ENCODE results near the gene CALM1.

Gene CALM1

DNA sequence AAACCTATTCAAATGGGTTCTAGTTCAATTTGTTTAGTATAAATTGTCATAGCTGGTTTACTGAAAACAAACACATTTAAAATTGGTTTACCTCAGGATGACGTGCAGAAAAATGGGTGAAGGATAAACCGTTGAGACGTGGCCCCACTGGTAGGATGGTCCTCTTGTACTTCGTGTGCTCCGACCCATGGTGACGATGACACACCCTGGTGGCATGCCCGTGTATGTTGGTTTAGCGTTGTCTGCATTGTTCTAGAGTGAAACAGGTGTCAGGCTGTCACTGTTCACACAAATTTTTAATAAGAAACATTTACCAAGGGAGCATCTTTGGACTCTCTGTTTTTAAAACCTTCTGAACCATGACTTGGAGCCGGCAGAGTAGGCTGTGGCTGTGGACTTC lies 8.3 kb downstream of the CALM1 start:
- Histone ChIP-seq H2AFZ (ENCODE audit: low read depth, low read length, severe bottlenecking) (no peak overlapping the region), H3K9ac (ENCODE audit: low read length) (no peak overlapping the region), H3K27ac (ENCODE audit: low read depth, low read length) (no peak overlapping the region), H4K20me1 (ENCODE audit: low read depth, low read length) (peaks cover 18% of the 10 kb centered on the region), H3K4me2 (ENCODE audit: low read depth, low read length, poor library complexity, severe bottlenecking) (no peak overlapping the region), H3K27me3 (ENCODE audit: low read length) (no peaks in the 10 kb centered on the region), H3K79me2 (ENCODE audit: insufficient read depth, low read length) (peaks cover 9% of the 10 kb centered on the region), H3K4me3 (ENCODE audit: insufficient read depth, low read length, poor library complexity, severe bottlenecking) (no peak overlapping the region), H3K9me2 (replicated peaks; ENCODE audit: insufficient read depth, low read length) (no peaks in the 10 kb centered on the region), H3K36me3 (ENCODE audit: low read length) (peaks cover 53% of the 10 kb centered on the region), H3F3A (ENCODE audit: insufficient read depth) (0 out of 2 replicates have a peak, but pooled peaks cover 9% of the 10 kb centered on the region), H3K9me3 (ENCODE audit: insufficient read depth, low read length) (no peaks in the 10 kb centered on the region)
- no peak for TF ChIP-seq EZH2phosphoT487 (conservative IDR thresholded peaks at IDR 0.05; ENCODE audit: low read length)
- TF ChIP-seq, protein P1, sequence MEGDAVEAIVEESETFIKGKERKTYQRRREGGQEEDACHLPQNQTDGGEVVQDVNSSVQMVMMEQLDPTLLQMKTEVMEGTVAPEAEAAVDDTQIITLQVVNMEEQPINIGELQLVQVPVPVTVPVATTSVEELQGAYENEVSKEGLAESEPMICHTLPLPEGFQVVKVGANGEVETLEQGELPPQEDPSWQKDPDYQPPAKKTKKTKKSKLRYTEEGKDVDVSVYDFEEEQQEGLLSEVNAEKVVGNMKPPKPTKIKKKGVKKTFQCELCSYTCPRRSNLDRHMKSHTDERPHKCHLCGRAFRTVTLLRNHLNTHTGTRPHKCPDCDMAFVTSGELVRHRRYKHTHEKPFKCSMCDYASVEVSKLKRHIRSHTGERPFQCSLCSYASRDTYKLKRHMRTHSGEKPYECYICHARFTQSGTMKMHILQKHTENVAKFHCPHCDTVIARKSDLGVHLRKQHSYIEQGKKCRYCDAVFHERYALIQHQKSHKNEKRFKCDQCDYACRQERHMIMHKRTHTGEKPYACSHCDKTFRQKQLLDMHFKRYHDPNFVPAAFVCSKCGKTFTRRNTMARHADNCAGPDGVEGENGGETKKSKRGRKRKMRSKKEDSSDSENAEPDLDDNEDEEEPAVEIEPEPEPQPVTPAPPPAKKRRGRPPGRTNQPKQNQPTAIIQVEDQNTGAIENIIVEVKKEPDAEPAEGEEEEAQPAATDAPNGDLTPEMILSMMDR (IDR thresholded peaks at IDR 0.05; ENCODE audit: insufficient read depth, low read length, poor library complexity, severe bottlenecking) = no peak

DNA sequence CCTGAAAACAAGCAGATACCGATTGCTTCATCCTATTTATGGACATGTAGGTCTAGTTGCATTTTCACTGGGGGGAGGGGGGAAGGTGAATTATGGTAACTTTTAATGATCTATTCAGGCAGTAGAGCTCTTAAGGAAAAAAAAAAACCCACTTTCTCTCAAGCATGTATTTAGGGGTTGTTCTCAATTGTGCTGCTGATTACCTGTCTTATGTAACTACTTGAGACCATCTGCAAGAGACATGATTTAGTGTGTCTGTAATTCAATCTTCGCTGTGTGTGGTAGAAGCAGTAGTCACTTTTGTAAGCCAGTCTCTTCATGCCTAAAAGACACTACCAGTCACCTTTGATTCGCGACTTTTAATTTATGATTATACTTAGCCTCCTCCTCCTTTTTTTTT lies 8.9 kb downstream of the CALM1 start:
- Histone ChIP-seq H3F3A (ENCODE audit: insufficient read depth) (0 out of 2 replicates have a peak, but pooled peaks cover 9% of the 10 kb centered on the region), H3K4me3 (ENCODE audit: insufficient read depth, low read length, poor library complexity, severe bottlenecking) (no peak overlapping the region), H3K9me2 (replicated peaks; ENCODE audit: insufficient read depth, low read length) (no peaks in the 10 kb centered on the region), H3K9ac (ENCODE audit: low read length) (no peak overlapping the region), H4K20me1 (ENCODE audit: low read depth, low read length) (peaks cover 11% of the 10 kb centered on the region; the same call in 1 of the 2 replicates), H3K79me2 (ENCODE audit: insufficient read depth, low read length) (peaks cover 3% of the 10 kb centered on the region; the same call in 1 of the 2 replicates), H3K27ac (ENCODE audit: low read depth, low read length) (no peak overlapping the region), H3K27me3 (ENCODE audit: low read length) (no peaks in the 10 kb centered on the region), H2AFZ (ENCODE audit: low read depth, low read length, severe bottlenecking) (no peak overlapping the region), H3K9me3 (ENCODE audit: insufficient read depth, low read length) (no peaks in the 10 kb centered on the region), H3K4me2 (ENCODE audit: low read depth, low read length, poor library complexity, severe bottlenecking) (no peak overlapping the region), H3K36me3 (ENCODE audit: low read length) (peaks cover 47% of the 10 kb centered on the region)
- TF ChIP-seq EZH2phosphoT487 (conservative IDR thresholded peaks at IDR 0.05; ENCODE audit: low read length) = no peak
- TF ChIP-seq, protein P1 (IDR thresholded peaks at IDR 0.05; ENCODE audit: insufficient read depth, low read length, poor library complexity, severe bottlenecking) = no peak

DNA sequence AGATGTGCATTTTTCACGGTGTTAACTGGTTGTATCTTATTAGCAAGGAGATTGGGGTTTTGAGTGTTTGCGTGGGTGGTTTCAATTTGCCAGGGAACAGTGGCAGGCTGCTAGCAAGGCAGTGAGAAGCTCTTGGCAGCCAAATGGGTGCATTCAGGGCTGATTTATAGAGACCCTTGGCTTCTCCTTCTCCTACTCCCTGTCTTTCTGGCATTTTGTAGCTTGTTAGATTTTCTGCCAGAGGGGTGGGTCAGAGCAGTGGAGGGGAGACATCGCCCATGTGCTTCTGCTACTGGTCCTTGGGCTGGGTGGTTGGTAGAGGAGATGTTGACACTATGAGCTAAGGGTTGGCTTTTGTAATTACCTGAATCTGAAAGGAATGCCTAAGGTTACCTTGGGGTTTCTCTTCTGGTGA lies 9.6 kb downstream of the CALM1 start:
- Histone ChIP-seq H3K9me2 (replicated peaks; ENCODE audit: insufficient read depth, low read length) (no peaks in the 10 kb centered on the region), H3K4me3 (ENCODE audit: insufficient read depth, low read length, poor library complexity, severe bottlenecking) (no peak overlapping the region), H3K4me2 (ENCODE audit: low read depth, low read length, poor library complexity, severe bottlenecking) (no peak overlapping the region), H3K27ac (ENCODE audit: low read depth, low read length) (no peak overlapping the region), H3K27me3 (ENCODE audit: low read length) (no peaks in the 10 kb centered on the region), H4K20me1 (ENCODE audit: low read depth, low read length) (peaks cover 8% of the 10 kb centered on the region; the same call in 1 of the 2 replicates), H3F3A (ENCODE audit: insufficient read depth) (0 out of 2 replicates have a peak, but pooled peaks cover 9% of the 10 kb centered on the region), H3K79me2 (ENCODE audit: insufficient read depth, low read length) (no peaks in the 10 kb centered on the region; the same call in 1 of the 2 replicates), H2AFZ (ENCODE audit: low read depth, low read length, severe bottlenecking) (no peak overlapping the region), H3K9ac (ENCODE audit: low read length) (no peak overlapping the region), H3K9me3 (ENCODE audit: insufficient read depth, low read length) (no peaks in the 10 kb centered on the region), H3K36me3 (ENCODE audit: low read length) (peaks cover 40% of the 10 kb centered on the region)
- no peak for TF ChIP-seq EZH2phosphoT487 (conservative IDR thresholded peaks at IDR 0.05; ENCODE audit: low read length)
- TF ChIP-seq, protein P1 (IDR thresholded peaks at IDR 0.05; ENCODE audit: insufficient read depth, low read length, poor library complexity, severe bottlenecking) = no peak
